Stimulated activated CD4-positive, alpha-beta T cell treated with anti-CD3 and anti-CD28 coated beads, TNF-alpha, amount 100 ng/mL, for 24 hours (primary cell): ENCODE data around the gene MGST3.
"Not testable (repeated sequence)": the region's sequence is repeated elsewhere in the genome, so short reads cannot be mapped to it uniquely, and the experiment has no call there.

Experiments
- DNase-seq, 3 experiments: peaks; one replicate each; pipeline ENCODE4 v3.0.0-alpha.2; 2020; ENCODE audit warnings: low read depth in 3 of 3

MGST3 gene

GRCh38 chr1:165658766-165659580, 27.9 kb downstream of the MGST3 start:
- DNase-seq, result not testable (repeated sequence)

GRCh38 chr1:165659581-165659895, 28.5 kb downstream of the MGST3 start:
- DNase-seq, result no peak

GRCh38 chr1:165661703-165662102, 30.7 kb downstream of the MGST3 start:
- DNase-seq, result no peak

GRCh38 chr1:165662186-165662585, 31.2 kb downstream of the MGST3 start:
- no peak for DNase-seq

- no peak for DNase-seq
Observed at GRCh38 chr1:165666152-165666825, 35.3 kb downstream of the MGST3 start.

- DNase-seq, result no peak
Observed at GRCh38 chr1:165668184-165668583, 37.1 kb downstream of the MGST3 start.

- DNase-seq, result no peak
Observed at GRCh38 chr1:165671526-165671925, 40.5 kb downstream of the MGST3 start.

- no peak for DNase-seq
Observed at GRCh38 chr1:165674599-165674998, 43.6 kb downstream of the MGST3 start.

- DNase-seq, result no peak
Observed at GRCh38 chr1:165675794-165676193, 44.8 kb downstream of the MGST3 start.

GRCh38 chr1:165678509-165678908, 47.5 kb downstream of the MGST3 start:
- no peak for DNase-seq

- DNase-seq, result no peak
Observed at GRCh38 chr1:165679282-165680036, 48.4 kb downstream of the MGST3 start.

GRCh38 chr1:165680303-165680702, 49.3 kb downstream of the MGST3 start:
- DNase-seq, result no peak

- not testable (repeated sequence) for DNase-seq
Observed at GRCh38 chr1:165680773-165681172, 49.7 kb downstream of the MGST3 start.

GRCh38 chr1:165683848-165684485, 52.9 kb downstream of the MGST3 start:
- DNase-seq, result no peak

- no peak for DNase-seq
Observed at GRCh38 chr1:165686121-165686970, 55.3 kb downstream of the MGST3 start.

GRCh38 chr1:165686971-165687433, 56.0 kb downstream of the MGST3 start:
- DNase-seq, result no peak

GRCh38 chr1:165688046-165688445, 57.0 kb downstream of the MGST3 start:
- no peak for DNase-seq

GRCh38 chr1:165695031-165695430, 64.0 kb downstream of the MGST3 start:
- no peak for DNase-seq

- no peak for DNase-seq
Observed at GRCh38 chr1:165696625-165697100, 65.6 kb downstream of the MGST3 start.

GRCh38 chr1:165697491-165697880, 66.5 kb downstream of the MGST3 start:
- DNase-seq, result no peak
